Measurements from ENCODE around the gene NRF1. TPM values are rescaled to one million over a fixed set of nuclear protein-coding genes. Genes with fewer than 3 reads are reported as not detected.

NRF1 gene
- total RNA-seq, 1 donor from 2014 or later = 29.7 TPM

DNA sequence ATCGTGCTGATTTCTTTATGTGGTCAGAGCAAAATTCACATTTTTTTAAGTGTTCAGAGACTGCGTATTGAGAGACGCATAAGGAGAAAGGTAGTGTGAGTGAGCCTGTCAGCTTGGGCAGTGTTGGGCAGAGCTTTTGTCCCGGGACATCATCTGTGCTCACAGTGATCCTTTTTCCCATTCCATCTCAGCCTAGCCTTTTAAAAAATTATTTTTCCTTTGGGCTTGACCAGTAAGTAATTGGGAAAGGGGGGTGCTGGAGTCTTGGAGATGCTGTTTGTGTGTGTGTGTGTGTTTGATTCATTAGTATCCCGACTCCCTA, 1.5 kb downstream of the NRF1 start:
- peak overlapping the region; percentile 93 for H3K4me3 Mint-ChIP-seq (ENCODE audit: low read depth)
- H3K9me3 Mint-ChIP-seq (ENCODE audit: low read depth) = no peaks in the 10 kb centered on the region
- no peak for DNase-seq (ENCODE audit: low spot score, unreplicated experiment)
- no peak for TF ChIP-seq CTCF (IDR thresholded peaks at IDR 0.05; ENCODE audit: unreplicated experiment)
- peak overlapping the region; percentile 98 for H3K27ac Mint-ChIP-seq
- H3K4me1 Mint-ChIP-seq (ENCODE audit: low read depth) = peaks cover 34% of the 10 kb centered on the region
- peaks cover 11% of the 10 kb centered on the region for H3K36me3 Mint-ChIP-seq (ENCODE audit: insufficient read depth)
- H3K27me3 Mint-ChIP-seq = no peaks in the 10 kb centered on the region

DNA sequence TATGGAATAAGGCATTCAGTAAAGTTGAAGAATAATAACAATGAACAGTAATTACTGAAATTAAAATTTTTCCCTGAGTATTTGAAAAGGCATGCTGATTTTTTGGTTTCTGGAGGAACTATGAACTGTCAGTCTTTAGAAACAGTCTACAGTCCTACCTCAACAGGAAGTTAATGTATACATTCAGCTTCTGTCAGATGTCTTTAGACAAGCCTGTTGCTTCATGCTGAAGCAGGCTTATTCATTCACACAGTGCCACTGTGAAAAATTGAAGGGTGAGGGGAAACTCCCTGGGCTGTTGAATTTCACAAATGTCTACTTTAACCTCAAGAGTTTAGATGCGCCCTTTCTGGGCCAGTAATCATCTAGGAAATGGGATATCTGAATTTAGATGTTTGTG, 3.5 kb downstream of the NRF1 start:
- Mint-ChIP-seq H3K27me3 (no peaks in the 10 kb centered on the region), H3K27ac (peak overlapping the region; percentile 83), H3K9me3 (ENCODE audit: low read depth) (no peaks in the 10 kb centered on the region), H3K4me3 (ENCODE audit: low read depth) (peak overlapping the region; percentile 38), H3K36me3 (ENCODE audit: insufficient read depth) (peaks cover 2% of the 10 kb centered on the region), H3K4me1 (ENCODE audit: low read depth) (peaks cover 35% of the 10 kb centered on the region)
- DNase-seq (ENCODE audit: low spot score, unreplicated experiment) = no peak
- no peak for TF ChIP-seq CTCF (IDR thresholded peaks at IDR 0.05; ENCODE audit: unreplicated experiment)

GRCh38 chr7:129616530-129616929, 5.0 kb downstream of the NRF1 start:
- H3K9me3 Mint-ChIP-seq (ENCODE audit: low read depth) = no peaks in the 10 kb centered on the region
- TF ChIP-seq CTCF (IDR thresholded peaks at IDR 0.05; ENCODE audit: unreplicated experiment) = no peak

GRCh38 chr7:129617178-129617577, 5.7 kb downstream of the NRF1 start:
- DNase-seq (ENCODE audit: low spot score, unreplicated experiment) = no peak
- no peak for TF ChIP-seq CTCF (IDR thresholded peaks at IDR 0.05; ENCODE audit: unreplicated experiment)
- Mint-ChIP-seq H3K4me1 (ENCODE audit: low read depth) (peaks cover 34% of the 10 kb centered on the region), H3K27ac (no peak overlapping the region), H3K27me3 (no peaks in the 10 kb centered on the region), H3K4me3 (ENCODE audit: low read depth) (no peak overlapping the region), H3K36me3 (ENCODE audit: insufficient read depth) (peaks cover 2% of the 10 kb centered on the region), H3K9me3 (ENCODE audit: low read depth) (no peaks in the 10 kb centered on the region)

More at GRCh38 chr7:129616530-129616929, 5.0 kb downstream of the NRF1 start:
- no peaks in the 10 kb centered on the region for H3K27me3 Mint-ChIP-seq
- no peak overlapping the region for H3K4me3 Mint-ChIP-seq (ENCODE audit: low read depth)
- H3K36me3 Mint-ChIP-seq (ENCODE audit: insufficient read depth) = peaks cover 2% of the 10 kb centered on the region
- H3K4me1 Mint-ChIP-seq (ENCODE audit: low read depth) = peaks cover 34% of the 10 kb centered on the region
- no peak for DNase-seq (ENCODE audit: low spot score, unreplicated experiment)
- H3K27ac Mint-ChIP-seq = no peak overlapping the region

GRCh38 chr7:129617652-129618051, 6.1 kb downstream of the NRF1 start:
- Mint-ChIP-seq H3K27me3 (no peaks in the 10 kb centered on the region), H3K27ac (no peak overlapping the region), H3K36me3 (ENCODE audit: insufficient read depth) (peaks cover 2% of the 10 kb centered on the region)

More at GRCh38 chr7:129617652-129618051, 6.1 kb downstream of the NRF1 start:
- H3K4me1 Mint-ChIP-seq (ENCODE audit: low read depth) = peaks cover 34% of the 10 kb centered on the region
- no peak for TF ChIP-seq CTCF (IDR thresholded peaks at IDR 0.05; ENCODE audit: unreplicated experiment)
- no peaks in the 10 kb centered on the region for H3K9me3 Mint-ChIP-seq (ENCODE audit: low read depth)
- no peak overlapping the region for H3K4me3 Mint-ChIP-seq (ENCODE audit: low read depth)
- DNase-seq (ENCODE audit: low spot score, unreplicated experiment) = no peak

All from progenitor cell of endocrine pancreas (in vitro differentiated cells).